Stimulated activated CD8-positive, alpha-beta memory T cell treated with anti-CD3 and anti-CD28 coated beads, Interleukin-15, amount 100 ng/mL, for 48 hours (primary cell): Measurements from ENCODE around the gene KCTD2.
A peak's percentile ranks its signal among the peaks of the same experiment; 100 is the strongest.
"Not testable (repeated sequence)": the region's sequence is repeated elsewhere in the genome, so short reads cannot be mapped to it uniquely, and the experiment has no call there.

ENCODE experiments used
- DNase-seq, 2 donors: peaks; one replicate each; pipeline ENCODE4 v3.0.0-alpha.2; 2020; ENCODE audit warnings: low read depth in 2 of 2

Gene KCTD2, protein sequence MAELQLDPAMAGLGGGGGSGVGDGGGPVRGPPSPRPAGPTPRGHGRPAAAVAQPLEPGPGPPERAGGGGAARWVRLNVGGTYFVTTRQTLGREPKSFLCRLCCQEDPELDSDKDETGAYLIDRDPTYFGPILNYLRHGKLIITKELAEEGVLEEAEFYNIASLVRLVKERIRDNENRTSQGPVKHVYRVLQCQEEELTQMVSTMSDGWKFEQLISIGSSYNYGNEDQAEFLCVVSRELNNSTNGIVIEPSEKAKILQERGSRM

DNA sequence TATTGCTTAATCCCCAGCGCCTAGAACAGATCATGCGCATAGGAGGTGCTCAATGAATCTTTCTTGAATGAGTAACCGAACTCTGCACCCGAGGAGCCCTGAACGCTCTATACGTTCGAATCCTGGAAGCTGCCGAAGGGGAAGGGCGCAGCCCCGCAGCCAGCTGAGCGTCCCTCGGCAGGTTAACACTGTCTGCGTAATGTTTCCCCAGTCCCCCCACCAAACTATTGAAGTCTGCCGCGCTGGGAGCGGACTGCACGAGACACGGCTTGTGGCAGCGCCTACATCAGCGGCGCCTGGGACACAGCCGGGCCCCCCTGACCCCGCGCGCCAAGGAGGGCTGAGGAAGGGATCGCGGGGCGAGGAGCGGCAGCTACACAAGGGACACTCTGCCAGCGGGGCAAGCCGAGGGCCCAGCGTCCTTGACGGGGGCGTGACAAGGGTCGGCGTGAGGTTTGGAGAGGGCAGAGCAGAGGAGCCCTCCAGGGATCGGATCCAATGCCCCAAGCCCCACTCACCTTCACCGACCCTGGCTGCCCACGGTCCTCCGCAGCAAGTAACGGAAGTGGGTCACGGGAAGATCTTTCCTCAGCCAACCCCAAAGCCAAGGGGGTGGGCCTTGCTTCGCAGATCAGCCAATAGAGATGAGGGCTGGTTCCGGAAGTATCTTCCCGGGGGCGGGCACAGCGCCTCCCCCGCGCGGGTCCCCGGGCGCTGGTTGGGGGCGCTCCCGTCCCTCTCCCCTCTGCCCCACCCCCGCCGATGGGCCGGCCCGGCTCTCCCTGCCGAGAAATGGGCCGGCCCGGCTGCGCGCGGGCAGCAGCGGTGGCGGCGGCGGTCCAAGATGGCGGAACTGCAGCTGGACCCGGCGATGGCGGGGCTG is at the start of gene KCTD2, which contains the start of gene ATP5PD:
TSS of gene KCTD2 (plus strand) at position 819 of the 883 bp plus-strand sequence. CDS start at position 845, 26 bp downstream.
TSS of gene ATP5PD (minus strand) at position 563 of the 883 bp plus-strand sequence. CDS start 4,319 bp downstream, outside the sequence.
- DNase-seq, result peak; percentile 95 to 97

DNA sequence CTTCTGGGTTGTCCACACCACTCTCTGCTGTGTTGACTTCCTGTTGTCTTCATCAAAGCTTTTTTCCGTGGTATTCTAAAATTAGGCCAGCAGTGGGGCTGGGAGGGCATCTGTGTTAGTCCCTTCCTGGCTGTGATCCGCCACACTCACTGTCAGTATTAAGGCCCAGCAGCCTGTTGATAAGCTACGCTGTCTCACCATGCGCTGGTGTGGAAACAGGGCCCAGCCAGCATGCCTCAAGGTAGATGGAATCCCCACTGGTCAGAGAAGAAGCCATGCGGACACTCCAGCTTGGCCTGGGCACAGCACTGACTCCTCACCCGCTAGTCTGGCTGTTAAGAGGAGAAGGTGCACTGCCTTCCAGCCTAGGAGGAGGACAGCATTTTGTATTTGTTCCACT is 48.2 kb upstream of the KCTD2 start:
- DNase-seq, result no peak

DNA sequence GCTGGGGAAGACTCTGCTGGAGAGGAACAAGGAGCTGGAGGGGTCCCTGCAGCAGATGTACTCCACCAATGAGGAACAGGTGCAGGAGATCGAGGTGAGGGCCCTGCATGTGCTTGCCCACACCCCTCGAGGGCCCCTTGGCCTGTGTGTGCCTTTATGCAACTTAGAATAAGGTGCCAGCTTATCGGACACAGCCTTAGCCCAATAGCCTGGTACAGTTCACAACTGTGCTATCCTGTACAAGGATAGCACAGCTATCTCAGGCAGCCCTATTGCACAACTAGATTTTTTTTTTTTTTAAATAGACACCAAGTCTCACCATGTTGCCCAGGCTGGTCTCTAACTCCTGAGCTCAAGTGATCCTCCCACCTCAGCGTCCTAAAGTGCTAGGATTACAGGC is 47.5 kb upstream of the KCTD2 start:
- no peak for DNase-seq

DNA sequence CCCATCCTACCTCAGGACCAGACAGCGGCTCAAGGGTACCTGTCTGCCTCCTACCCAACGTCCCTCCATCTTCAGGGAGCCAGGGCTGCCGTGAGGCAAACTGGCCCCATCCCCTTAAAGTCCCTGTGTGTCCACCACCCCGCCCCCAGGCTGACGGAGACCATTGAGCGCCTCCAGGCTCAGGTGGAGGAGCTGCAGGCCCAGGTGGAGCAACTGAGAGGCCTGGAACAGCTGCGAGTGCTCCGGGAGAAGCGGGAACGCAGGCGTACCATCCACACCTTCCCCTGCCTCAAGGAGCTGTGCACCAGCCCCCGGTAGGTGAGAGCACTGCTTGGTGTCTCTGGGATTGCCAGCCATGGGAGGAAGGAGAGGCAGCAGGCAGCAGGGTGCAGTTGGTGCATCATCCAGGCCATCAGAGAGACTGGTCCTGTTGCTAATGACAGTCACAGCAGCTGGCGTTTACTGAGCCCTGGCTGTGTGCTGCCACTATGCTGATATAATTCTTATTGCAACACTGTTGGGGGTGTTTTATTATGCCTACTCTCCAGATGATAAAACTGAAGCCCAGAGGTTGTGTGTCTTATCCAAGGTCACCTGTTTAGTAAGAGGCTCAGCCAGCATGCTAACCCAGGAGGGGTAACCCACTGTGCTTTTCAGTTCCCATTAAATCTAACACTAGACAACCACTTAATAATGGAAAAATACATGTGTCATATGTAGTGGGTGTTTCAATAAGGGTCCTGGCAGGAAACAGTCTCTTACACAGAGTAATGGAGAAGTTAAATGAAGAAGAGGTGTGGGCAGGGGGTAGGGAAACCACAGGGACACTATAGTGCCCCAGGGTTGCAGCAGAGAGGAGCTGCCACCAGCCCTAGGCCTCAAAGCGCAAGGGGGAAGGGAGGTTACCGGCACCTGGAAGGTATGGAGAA is 44.8 kb upstream of the KCTD2 start:
- no peak for DNase-seq

DNA sequence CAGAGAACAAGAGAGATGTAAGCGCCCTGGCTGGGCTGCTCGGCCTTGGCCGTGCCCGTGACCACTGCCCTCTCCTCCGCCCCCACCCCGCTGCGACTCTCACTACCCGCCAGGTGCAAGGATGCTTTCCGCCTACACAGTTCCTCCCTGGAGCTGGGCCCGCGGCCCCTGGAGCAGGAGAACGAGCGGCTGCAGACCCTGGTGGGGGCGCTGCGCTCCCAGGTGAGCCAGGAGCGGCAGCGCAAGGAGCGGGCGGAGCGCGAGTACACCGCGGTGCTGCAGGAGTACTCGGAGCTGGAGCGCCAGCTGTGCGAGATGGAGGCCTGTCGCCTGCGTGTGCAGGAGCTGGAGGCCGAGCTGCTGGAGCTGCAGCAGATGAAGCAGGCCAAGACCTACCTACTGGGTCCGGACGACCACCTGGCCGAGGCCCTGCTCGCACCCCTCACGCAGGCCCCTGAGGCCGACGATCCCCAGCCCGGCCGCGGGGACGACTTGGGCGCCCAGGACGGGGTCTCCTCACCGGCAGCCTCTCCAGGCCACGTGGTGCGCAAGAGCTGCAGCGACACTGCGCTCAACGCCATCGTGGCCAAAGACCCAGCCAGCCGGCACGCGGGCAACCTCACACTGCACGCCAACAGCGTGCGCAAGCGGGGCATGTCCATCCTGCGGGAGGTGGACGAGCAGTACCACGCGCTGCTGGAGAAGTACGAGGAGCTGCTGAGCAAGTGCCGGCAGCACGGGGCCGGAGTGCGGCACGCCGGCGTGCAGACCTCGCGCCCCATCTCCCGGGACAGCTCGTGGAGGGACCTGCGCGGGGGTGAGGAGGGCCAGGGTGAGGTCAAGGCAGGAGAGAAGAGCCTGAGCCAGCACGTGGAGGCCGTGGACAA is 43.7 kb upstream of the KCTD2 start:
- DNase-seq, result no peak

DNA sequence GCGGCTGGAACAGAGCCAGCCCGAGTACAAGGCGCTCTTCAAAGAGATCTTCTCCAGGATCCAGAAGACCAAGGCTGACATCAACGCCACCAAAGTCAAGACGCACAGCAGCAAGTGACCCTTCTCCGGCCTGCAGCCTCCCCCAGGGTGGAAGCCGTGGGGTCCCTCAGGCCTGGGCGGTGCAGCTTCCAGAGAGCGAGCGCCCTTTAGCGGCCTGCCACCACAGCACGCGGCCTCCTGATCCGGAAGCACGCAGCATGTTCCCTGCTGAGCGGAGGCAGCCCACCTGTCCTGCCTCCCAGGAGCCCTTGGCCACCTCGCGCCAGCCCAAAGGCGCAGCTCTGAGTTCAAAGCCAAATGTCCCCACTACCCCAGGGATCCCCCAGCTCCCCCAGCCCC is 43.1 kb upstream of the KCTD2 start:
- DNase-seq, result no peak

DNA sequence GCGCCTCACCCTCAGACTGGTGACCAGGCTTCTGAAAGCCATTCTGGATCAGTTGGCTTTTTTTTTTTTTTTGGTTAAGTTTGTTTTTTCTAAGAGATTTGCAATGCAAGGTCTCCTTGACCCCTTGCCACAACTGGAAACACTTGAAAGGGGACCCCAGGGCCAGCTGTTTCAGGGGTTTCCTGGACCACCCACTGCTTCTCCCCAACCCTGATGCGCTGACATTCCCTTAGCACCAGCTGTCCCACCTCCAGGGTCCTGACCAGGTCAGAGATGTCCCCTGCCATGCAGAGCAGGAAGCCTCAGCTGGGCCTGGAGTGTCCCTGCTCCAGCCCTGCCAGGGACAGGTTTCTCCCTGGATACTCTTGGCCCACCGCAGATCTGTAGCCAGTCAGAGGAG is 42.7 kb upstream of the KCTD2 start:
- DNase-seq, result no peak

DNA sequence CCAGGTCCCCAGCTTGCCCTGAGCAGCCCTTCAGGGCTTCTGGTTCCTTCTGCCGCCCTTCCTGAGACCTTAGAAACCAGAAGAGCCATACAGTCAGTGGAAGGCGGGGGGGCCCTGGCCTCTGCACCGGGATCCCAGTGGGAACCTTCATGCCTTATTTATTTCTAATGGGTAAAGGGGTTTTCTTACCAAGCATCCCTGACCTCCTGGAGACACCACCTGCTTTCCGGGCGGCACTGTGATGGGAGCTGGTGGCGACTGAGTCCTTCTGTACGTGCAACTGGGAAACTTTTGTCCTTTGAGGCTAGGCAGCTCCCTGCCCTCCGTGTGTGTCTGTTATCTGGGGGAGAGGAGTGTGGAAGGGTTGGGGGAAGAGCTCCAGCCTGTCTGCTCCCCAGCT is 41.7 kb upstream of the KCTD2 start:
- no peak for DNase-seq

DNA sequence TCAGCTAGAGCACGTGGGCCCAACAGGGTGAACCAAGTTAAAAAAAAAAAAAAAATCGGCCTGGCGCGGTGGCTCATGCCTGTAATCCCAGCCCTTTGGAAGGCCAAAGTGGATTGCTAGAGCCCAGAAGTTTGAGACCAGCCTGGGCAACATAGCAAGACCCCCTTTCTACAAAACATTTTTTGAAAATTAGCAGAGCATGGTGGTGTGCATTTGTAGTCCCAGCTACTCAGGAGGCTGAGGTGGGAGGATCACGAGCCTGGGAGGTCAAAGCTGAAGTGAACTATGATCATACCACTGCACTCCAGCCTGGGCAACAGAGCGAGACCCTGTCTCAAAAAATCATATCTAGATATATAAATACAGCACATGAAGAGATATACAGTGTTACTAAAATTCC is 40.9 kb upstream of the KCTD2 start:
- DNase-seq, result not testable (repeated sequence)

DNA sequence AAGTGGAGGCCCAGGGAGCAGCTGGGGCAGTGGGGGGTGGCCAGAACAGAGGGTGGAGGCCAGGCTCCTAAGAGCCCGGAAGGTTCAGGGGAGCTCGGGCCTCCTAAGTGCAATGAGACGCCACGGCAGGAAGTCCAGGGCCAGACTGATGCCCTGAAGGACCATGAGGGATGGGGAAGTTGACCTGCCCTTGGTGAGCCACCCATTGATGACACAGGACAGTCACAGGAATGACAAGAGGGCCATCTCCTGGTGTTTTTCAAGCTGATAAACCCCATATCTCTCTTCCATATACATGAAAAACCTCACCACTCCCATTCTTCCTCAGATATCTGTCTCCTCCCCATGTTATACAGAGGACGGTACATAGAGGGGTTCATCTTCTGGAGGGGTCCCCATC is 40.4 kb upstream of the KCTD2 start:
- no peak for DNase-seq

DNA sequence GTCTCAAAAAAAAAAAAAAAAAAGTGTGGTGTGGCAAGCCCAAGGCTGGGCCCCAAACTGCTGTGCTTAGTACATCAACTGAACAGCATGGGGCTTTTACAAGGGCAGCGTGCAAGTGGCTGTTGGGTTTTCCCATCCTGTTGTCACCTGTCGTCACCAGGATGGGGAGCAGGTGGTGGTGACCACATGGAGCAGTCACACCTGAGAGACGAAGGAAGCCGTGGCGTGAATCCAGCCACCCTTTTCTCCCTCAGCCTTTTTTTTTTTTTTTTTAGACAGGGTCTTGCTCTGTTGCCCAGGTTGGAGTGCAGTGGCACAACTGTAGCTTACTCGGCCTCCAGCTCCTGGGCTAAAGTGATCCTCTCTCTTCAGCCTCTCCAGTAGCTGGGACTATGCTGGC is 38.7 kb upstream of the KCTD2 start:
- no peak for DNase-seq

DNA sequence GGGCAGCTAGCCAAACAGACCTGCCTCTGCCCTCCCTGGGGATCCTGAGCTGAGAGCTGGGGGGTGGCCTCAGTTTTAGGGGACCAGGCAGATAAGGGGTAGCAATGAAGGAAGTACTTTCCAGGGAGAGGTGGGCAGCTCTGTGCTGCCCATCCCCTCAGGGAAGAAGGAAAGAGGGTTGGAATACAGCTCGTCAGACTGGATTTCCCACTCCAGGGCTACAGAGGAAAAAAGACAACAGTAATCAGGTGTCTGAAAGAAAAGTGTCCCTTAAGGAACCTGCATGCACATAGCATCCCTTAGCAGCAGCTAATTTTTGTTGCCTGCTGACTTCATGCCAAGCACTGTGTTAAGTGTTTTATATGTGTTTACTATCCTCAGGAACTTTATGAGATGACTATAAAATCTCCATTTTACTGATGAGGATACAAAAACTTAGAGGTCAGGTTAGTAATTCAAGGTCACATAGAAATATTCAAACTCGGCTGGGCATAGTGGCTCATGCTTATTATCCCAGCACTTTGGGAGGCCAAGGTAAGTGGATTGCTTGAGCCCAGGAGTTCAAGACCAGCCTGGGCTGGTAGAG is 37.8 kb upstream of the KCTD2 start:
- no peak for DNase-seq

DNA sequence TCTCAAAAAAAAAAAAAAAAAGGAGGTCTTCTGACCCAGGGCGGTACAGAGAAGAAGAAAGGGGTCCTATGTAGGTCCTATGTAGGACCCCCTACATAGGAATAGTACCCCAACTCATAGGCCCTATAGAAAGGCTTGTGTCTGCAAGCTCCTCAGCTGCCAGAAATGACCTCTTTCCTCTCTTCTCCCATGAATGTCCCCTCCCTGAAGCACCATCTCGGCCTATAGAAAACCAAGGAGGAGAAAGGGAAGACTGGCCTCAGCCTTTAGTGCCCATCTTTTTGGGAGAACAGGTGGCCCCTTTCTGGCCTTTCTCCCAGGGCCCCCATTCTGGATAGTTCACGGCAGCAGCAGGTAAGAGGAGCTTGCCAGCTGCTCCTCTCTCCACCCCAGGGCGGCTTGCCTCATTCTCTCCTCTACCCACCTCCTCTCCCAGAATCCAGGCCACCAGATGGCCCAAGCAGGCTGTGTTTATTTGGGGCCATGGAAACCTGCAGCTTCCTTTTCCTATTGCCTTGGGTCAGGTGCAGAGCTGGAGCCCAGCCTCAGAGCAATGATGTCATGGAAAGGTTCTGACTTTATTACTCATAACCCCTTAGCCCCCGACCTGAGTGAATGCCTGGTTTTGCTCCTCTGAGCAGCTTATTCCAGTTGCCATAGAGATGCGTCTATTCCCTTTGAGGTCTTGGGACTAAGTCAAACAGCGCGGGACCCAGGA is 36.2 kb upstream of the KCTD2 start:
- DNase-seq, result no peak

DNA sequence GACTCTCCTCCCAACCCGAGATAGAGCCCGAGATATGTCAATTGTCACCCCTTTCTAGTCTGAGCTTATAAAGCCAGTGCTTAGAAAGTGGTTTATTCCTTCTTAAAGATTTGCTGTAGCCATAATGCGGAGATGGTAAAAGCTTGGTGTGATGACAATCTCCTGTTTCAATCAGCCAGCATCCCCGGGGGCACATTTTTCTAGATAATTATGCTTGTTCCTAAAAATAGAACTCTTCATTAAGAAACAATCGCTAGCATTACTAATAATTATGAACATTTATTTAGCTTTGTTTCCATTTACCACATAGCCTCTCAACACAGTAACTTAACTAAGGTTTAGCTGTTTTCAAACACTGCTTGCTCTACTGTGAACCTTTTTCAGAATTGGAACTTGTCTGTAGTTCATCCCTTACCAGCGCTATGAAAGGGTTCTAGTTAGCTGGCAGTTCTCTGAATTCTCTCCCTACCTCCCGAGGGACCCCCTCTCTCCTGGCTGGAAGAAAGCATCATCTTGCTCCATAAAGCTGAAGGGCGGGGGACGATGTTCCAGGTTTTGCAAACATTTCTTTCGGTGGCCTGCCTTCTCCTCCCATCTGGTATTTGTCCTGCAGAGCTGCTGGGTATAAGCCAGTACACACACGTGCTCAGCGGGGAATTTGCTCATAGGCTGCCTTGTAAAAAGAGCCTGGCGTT is 35.5 kb upstream of the KCTD2 start:
- DNase-seq, result no peak

DNA sequence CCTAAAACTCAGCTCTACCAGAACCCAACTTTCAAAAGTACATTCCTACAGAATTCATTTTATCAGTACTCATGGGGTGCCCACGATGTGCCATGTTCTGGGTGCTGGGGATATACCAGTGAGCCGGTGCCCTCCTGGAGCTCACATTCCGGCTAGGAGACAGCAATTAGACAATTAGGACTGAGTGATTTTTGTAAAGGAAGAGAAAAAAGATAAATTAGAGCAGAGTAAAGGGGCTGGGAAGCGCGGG is 35.0 kb upstream of the KCTD2 start:
- no peak for DNase-seq

DNA sequence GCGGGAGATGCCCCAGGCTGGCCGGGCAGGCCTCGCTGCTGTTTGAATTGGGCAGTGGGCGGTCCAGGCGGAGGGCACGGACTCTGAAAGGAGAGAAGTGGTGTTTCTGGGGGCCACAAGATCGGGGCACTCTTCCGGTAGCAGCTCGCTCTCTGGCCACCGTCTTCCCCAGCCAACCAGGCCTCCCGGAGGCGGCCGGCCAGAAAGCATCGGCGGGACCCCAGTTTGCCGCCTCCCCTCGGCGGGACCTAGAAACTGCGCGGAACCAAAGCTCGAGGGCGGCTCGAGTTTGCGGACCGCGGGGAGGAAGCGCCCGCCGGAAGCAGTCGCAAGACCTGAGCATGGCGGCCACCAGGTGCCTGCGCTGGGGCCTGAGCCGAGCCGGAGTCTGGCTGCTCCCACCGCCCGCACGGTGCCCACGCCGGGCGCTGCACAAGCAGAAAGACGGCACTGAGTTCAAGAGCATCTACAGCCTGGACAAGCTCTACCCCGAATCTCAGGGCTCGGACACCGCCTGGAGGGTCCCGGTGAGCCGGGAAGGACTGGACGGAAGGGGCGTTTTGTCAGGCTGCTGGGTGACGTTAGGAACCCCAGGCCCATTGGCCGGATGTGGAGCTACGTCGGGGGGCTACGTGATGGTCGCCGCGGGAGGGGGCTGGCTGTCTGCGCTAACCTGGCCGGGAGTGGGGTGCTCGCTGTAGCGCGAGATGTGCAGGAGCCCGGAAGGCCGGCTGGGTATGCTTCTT is 34.5 kb upstream of the KCTD2 start, which contains the start of gene MRPL58:
TSS of gene MRPL58 (plus strand) at position 325 of the 746 bp plus-strand sequence. CDS start at position 342, 17 bp downstream.
- DNase-seq, result peak; percentile 79 to 80

DNA sequence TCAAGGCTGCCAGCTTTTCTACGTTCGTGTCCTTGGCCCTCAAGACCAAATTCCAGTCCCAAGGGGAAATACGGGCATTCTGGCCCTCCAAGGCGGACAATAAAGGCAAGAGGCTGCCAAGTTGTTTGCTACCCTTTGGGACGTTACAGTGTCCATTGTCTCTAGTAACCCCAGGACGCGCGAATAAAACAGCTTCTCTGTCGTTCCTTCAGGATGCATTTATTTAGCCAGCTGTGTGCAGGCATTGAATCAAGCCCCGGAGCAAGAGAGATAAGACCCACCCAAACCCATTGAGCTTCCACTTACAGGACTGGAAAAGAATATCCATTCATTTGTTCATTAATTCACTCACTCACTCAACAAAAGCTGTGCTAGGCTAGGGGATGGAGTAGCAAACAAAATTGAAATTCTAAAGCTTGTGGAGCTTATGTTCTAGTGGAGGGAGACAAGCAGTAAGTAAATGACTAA is 33.9 kb upstream of the KCTD2 start:
- DNase-seq, result no peak

DNA sequence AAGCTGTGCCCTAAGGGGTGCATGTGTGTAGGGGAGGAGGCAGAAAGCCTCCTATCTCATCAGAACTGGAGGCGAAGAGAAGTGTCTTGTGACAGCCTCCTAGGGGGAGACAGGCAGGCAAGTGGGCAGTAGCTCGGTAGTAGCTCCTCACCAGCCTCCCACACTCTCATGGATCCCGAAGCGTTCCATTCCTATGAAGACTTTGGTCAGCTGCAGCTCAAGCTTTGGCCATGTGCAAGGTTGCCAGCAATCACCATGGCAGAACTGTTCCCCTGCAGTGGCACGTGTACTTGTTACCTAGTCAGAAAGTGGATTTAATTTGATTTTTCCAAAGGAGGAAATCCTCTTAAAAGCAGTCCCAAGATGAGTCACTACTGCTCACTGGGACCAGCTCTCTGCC is 27.9 kb upstream of the KCTD2 start:
- DNase-seq, result no peak

DNA sequence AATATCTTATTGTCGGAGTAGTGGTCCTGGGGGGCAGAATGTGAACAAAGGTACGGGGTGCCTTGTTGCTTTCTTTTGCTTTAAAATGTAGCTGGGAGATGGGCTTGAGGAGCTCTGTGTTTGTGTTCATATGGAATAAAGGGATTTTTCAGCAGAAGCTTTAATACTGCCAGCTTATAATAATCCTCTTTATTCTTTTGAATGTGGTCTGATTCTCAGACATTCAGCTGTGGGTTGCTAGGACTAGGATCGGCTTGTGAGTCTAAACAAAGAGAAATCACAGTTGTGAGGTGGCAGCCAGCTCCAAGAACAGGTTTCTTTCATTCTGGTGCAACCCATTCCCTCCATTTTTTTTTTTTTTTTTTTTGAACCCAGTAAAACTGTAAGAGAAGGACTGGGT is 27.3 kb upstream of the KCTD2 start:
- DNase-seq, result no peak
